ENCODE results near the gene SEMA6C. TPM values are rescaled to one million over a fixed set of nuclear protein-coding genes. Genes with fewer than 3 reads are reported as not detected.

The SEMA6C gene
- total and polyA plus RNA-seq, 2 of the 13 experiments (the other 11 are each of a cell fraction or from before 2014, with no cell fraction given) = 1.4 to 2.9 TPM

- 0% methylated on average over 5 of the region's 7 CpGs for WGBS (ENCODE audit: low lambda C conversion rate)
- no peaks in the 10 kb centered on the region for H3K27me3 ChIP-seq (ENCODE audit: control insufficient read depth in 1 of 2, insufficient read depth in 2 of 2, low read length in 2 of 2)
- ChIA-PET CTCF (ENCODE audit: low intra/inter-chr PET ratio, low total read pairs) (no interaction called here), POLR2A (interaction anchor here (0.5 kb wide), 1 partner anchor 109 kb away, joined by 3 read pairs; no protein-coding TSS in a partner anchor)
- no peaks in the 10 kb centered on the region for H3K79me2 ChIP-seq (ENCODE audit: insufficient read depth, low read length)
- intact Hi-C loops (cut with micrococcal nuclease; ENCODE audit: unreplicated experiment) = loop anchor here (5.0 kb wide), 1 partner anchor 135 kb away; no protein-coding TSS in a partner anchor
- H3K4me3 ChIP-seq (replicated peaks in 1 of 3; ENCODE audit: insufficient read depth in 1 of 3, low read depth in 2 of 3, low read length in 3 of 3) = peak overlapping the region; percentile 68 to 77 (median 73)
- TSS peak; percentile 89 for BruUV-seq (replicated peaks)
- FAIRE-seq (no peak), ATAC-seq (peak; percentile 2; the same call in 2 of the 3 replicates), DNase-seq (ENCODE audit: low spot score) (no peak)
- H3K36me3 ChIP-seq (replicated peaks in 1 of 2; ENCODE audit: control insufficient read depth in 1 of 2, insufficient read depth in 2 of 2, low read length in 2 of 2) = no peaks in the 10 kb centered on the region
- no peaks in the 10 kb centered on the region for H4K20me1 ChIP-seq (ENCODE audit: insufficient read depth, low read length)
- H3K9ac ChIP-seq (ENCODE audit: insufficient read depth, low read depth, low read length) = peak overlapping the region; percentile 56; the same call in 1 of the 2 replicates
- peak overlapping the region; percentile 95 for H3K4me2 ChIP-seq (ENCODE audit: low read depth, low read length)
- H3K27ac ChIP-seq (ENCODE audit: extremely low read length, insufficient read depth, low read length) = peak overlapping the region; percentile 55
- peaks cover 33% of the 10 kb centered on the region for H3K4me1 ChIP-seq (ENCODE audit: insufficient read depth, low read length)
- no peaks in the 10 kb centered on the region for H3K9me3 ChIP-seq (ENCODE audit: low read length)
- in situ Hi-C loops (cut with HindIII; ENCODE audit: extremely low pct_ligation_motif_present, low pct_unique_long_range_greater_than_20kb) = no loop called here
- peak overlapping the region; percentile 46 for H2AFZ ChIP-seq (ENCODE audit: low read length)
- TF ChIP-seq ZNF800 (CRISPR knock-in tag; IDR thresholded peaks at IDR 0.05) = no peak
- no peak for TF ChIP-seq ZNF124 (CRISPR knock-in tag; IDR thresholded peaks at IDR 0.05)
- no peak for TF ChIP-seq ZNF207 (IDR thresholded peaks at IDR 0.05; ENCODE audit: borderline replicate concordance)
- TF ChIP-seq MEIS2 (CRISPR knock-in tag; IDR thresholded peaks at IDR 0.05) = no peak
- no peak for TF ChIP-seq STAG1 (CRISPR knock-in tag; IDR thresholded peaks at IDR 0.05)
- TF ChIP-seq SNAI1 (CRISPR knock-in tag; IDR thresholded peaks at IDR 0.05; ENCODE audit: borderline replicate concordance) = no peak
- TF ChIP-seq RFXAP (CRISPR knock-in tag; IDR thresholded peaks at IDR 0.05; ENCODE audit: borderline replicate concordance) = no peak
- TF ChIP-seq TOE1 (CRISPR knock-in tag; IDR thresholded peaks at IDR 0.05) = no peak
- TF ChIP-seq ZNF350 (CRISPR knock-in tag; IDR thresholded peaks at IDR 0.05; ENCODE audit: borderline replicate concordance, low read depth) = no peak
- TF ChIP-seq ZGPAT (CRISPR knock-in tag; IDR thresholded peaks at IDR 0.05) = no peak
- 0 out of 2 replicates have a peak, but pooled peaks have one; percentile 20 for TF ChIP-seq ZNF337 (CRISPR knock-in tag; IDR thresholded peaks at IDR 0.05; ENCODE audit: borderline replicate concordance, low read depth)
- TF ChIP-seq YY1 (IDR thresholded peaks at IDR 0.05; ENCODE audit: insufficient read depth, insufficient replicate concordance, low read depth, low read length) = no peak
- TF ChIP-seq ZNF614 (CRISPR knock-in tag; IDR thresholded peaks at IDR 0.05; ENCODE audit: borderline replicate concordance) = no peak
- no peak for TF ChIP-seq TGIF2 (CRISPR knock-in tag; IDR thresholded peaks at IDR 0.05)
- peak; percentile 6; the same call in 1 of the 2 replicates for TF ChIP-seq YEATS2 (CRISPR knock-in tag; IDR thresholded peaks at IDR 0.05; ENCODE audit: borderline replicate concordance)
- TF ChIP-seq CBFB (CRISPR knock-in tag; IDR thresholded peaks at IDR 0.05) = no peak
- 0 out of 2 replicates have a peak, but pooled peaks have one; percentile 13 for TF ChIP-seq RBAK (CRISPR knock-in tag; IDR thresholded peaks at IDR 0.05)
Measured at GRCh38 chr1:151147132-151147503, 687 bp upstream of the SEMA6C start.
